ENCODE results near the gene NSRP1.
"Not testable (repeated sequence)": the region's sequence is repeated elsewhere in the genome, so short reads cannot be mapped to it uniquely, and the experiment has no call there.

NSRP1 gene

GRCh38 chr17:30219833-30220232, 103.2 kb downstream of the NSRP1 start:
- DNase-seq (ENCODE audit: low read depth in 2 of 2, low spot score in 1 of 2) = no peak

- DNase-seq (ENCODE audit: low read depth in 2 of 2, low spot score in 1 of 2) = no peak
Measured at GRCh38 chr17:30220414-30220813, 103.8 kb downstream of the NSRP1 start.

GRCh38 chr17:30221346-30221745, 104.7 kb downstream of the NSRP1 start:
- DNase-seq (ENCODE audit: low read depth in 2 of 2, low spot score in 1 of 2) = no peak

GRCh38 chr17:30222251-30222650, 105.6 kb downstream of the NSRP1 start:
- DNase-seq (ENCODE audit: low read depth in 2 of 2, low spot score in 1 of 2) = no peak

GRCh38 chr17:30222721-30223175, 106.1 kb downstream of the NSRP1 start:
- no peak for DNase-seq (ENCODE audit: low read depth in 2 of 2, low spot score in 1 of 2)

GRCh38 chr17:30224419-30224960, 107.9 kb downstream of the NSRP1 start:
- no peak for DNase-seq (ENCODE audit: low read depth in 2 of 2, low spot score in 1 of 2)

GRCh38 chr17:30225112-30225511, 108.5 kb downstream of the NSRP1 start:
- no peak for DNase-seq (ENCODE audit: low read depth in 2 of 2, low spot score in 1 of 2)

- no peak for DNase-seq (ENCODE audit: low read depth in 2 of 2, low spot score in 1 of 2)
Measured at GRCh38 chr17:30225919-30226553, 109.4 kb downstream of the NSRP1 start.

GRCh38 chr17:30226878-30227277, 110.3 kb downstream of the NSRP1 start:
- no peak for DNase-seq (ENCODE audit: low read depth in 2 of 2, low spot score in 1 of 2)

GRCh38 chr17:30228011-30228410, 111.4 kb downstream of the NSRP1 start:
- no peak for DNase-seq (ENCODE audit: low read depth in 2 of 2, low spot score in 1 of 2)

GRCh38 chr17:30229012-30229411, 112.4 kb downstream of the NSRP1 start:
- DNase-seq (ENCODE audit: low read depth in 2 of 2, low spot score in 1 of 2) = no peak

GRCh38 chr17:30230009-30230408, 113.4 kb downstream of the NSRP1 start:
- DNase-seq (ENCODE audit: low read depth in 2 of 2, low spot score in 1 of 2) = not testable (repeated sequence)

- no peak for DNase-seq (ENCODE audit: low read depth in 2 of 2, low spot score in 1 of 2)
Measured at GRCh38 chr17:30230596-30231125, 114.0 kb downstream of the NSRP1 start.

- no peak for DNase-seq (ENCODE audit: low read depth in 2 of 2, low spot score in 1 of 2)
Measured at GRCh38 chr17:30232015-30232823, 115.6 kb downstream of the NSRP1 start.

- no peak for DNase-seq (ENCODE audit: low read depth in 2 of 2, low spot score in 1 of 2)
Measured at GRCh38 chr17:30232824-30233427, 116.3 kb downstream of the NSRP1 start.

GRCh38 chr17:30234296-30234695, 117.7 kb downstream of the NSRP1 start:
- DNase-seq (ENCODE audit: low read depth in 2 of 2, low spot score in 1 of 2) = no peak

- no peak for DNase-seq (ENCODE audit: low read depth in 2 of 2, low spot score in 1 of 2)
Measured at GRCh38 chr17:30234964-30235363, 118.3 kb downstream of the NSRP1 start.

GRCh38 chr17:30235386-30236296, 119.0 kb downstream of the NSRP1 start, which contains the start of gene SLC6A4:
Gene SLC6A4 (minus strand): TSS chr17:30235697. CDS start chr17:30221958, 13,739 bp downstream.
- no peak for DNase-seq (ENCODE audit: low read depth in 2 of 2, low spot score in 1 of 2)
